OCI-LY7 (cell line): ENCODE results near the gene NSMF. TPM values are rescaled to one million over a fixed set of nuclear protein-coding genes. Genes with fewer than 3 reads are reported as not detected.

Source experiments
- BruUV-seq: library from RNA; stranded (reverse); fragments of 400-500 nt; replicated peaks from 2 replicates; lab custom pipeline; 2021; lab: Mats Ljungman, UMichigan
- CTCF ChIA-PET: fragments of 300-600 bp; sonication (Branson Sonifier 250); formaldehyde crosslinking; loops from one replicate; lab custom pipeline; 2022; ENCODE audit warnings: antibody characterized with exemption; ENCODE audit not compliant: unreplicated experiment; lab: Charles Lee
- POLR2A ChIA-PET: fragments of 300-600 bp; sonication (Branson Sonifier 250); formaldehyde crosslinking; loops from one replicate; lab custom pipeline; 2022; ENCODE audit warnings: antibody characterized with exemption; lab: Charles Lee
- DNase-seq: peaks from one replicate; pipeline ENCODE4 v3.0.0-alpha.2; 2015; ENCODE audit warnings: low spot score
- H2AFZ ChIP-seq: fragments of 200-600 bp; sonication (generic), shearing (Covaris generic); 2 replicates; pipeline ENCODE4 v1.6.1; 2014; ENCODE audit warnings: mild to moderate bottlenecking, antibody characterized with exemption, low read length, moderate library complexity
- H3K27ac ChIP-seq: fragments of 200-600 bp; sonication (generic); 2 replicates; pipeline ENCODE4 v1.5.1; 2014; ENCODE audit warnings: mixed run types, low read depth, mild to moderate bottlenecking, moderate library complexity, low read length, inconsistent platforms; ENCODE audit not compliant: poor library complexity, severe bottlenecking
- H3K36me3 ChIP-seq: fragments of 200-600 bp; sonication (generic); 2 replicates; pipeline ENCODE4 v1.6.1; 2014; ENCODE audit warnings: mild to moderate bottlenecking, antibody characterized with exemption, low read length, moderate library complexity, mixed read lengths; ENCODE audit not compliant: insufficient read depth
- H3K4me1 ChIP-seq: fragments of 200-600 bp; sonication (generic); 2 replicates; pipeline ENCODE4 v1.5.1; 2014; ENCODE audit warnings: mild to moderate bottlenecking, low read length; ENCODE audit not compliant: insufficient read depth, poor library complexity, severe bottlenecking
- H3K4me2 ChIP-seq: fragments of 200-600 bp; sonication (generic); 2 replicates; pipeline ENCODE4 v1.6.1; 2014; ENCODE audit warnings: mild to moderate bottlenecking, low read length
- H3K4me3 ChIP-seq: fragments of 200-600 bp; sonication (generic); 2 replicates; pipeline ENCODE4 v1.5.1; 2014; ENCODE audit warnings: mild to moderate bottlenecking, low read depth, low read length; ENCODE audit not compliant: poor library complexity, severe bottlenecking
- H3K79me2 ChIP-seq: fragments of 200-600 bp; sonication (generic); 2 replicates; pipeline ENCODE4 v1.6.1; 2016; ENCODE audit warnings: low read depth, mild to moderate bottlenecking, low read length, moderate library complexity, mixed read lengths; ENCODE audit not compliant: insufficient read depth
- H3K9me2 ChIP-seq: fragments of 200-600 bp; sonication (generic); 2 replicates; pipeline ENCODE4 v1.6.1; 2016; ENCODE audit warnings: mild to moderate bottlenecking, low read length, mixed read lengths; ENCODE audit not compliant: insufficient read depth
- H3K9me3 ChIP-seq: fragments of 200-600 bp; sonication (generic); 2 replicates; pipeline ENCODE4 v1.6.1; 2014; ENCODE audit warnings: mild to moderate bottlenecking, mixed run types, low read length, mixed read lengths
- H4K20me1 ChIP-seq: fragments of 200-600 bp; sonication (generic); 2 replicates; pipeline ENCODE4 v1.6.1; 2014; ENCODE audit warnings: mild to moderate bottlenecking, antibody characterized with exemption, low read length, moderate library complexity, mixed read lengths; ENCODE audit not compliant: insufficient read depth
- CTCF ChIP-seq: fragments of 200-600 bp; sonication (generic); conservative IDR thresholded peaks from 2 replicates; pipeline ENCODE4 v1.5.1; 2014; ENCODE audit warnings: mild to moderate bottlenecking, antibody characterized with exemption, low read length, moderate library complexity, mixed read lengths
- EZH2phosphoT487 ChIP-seq: fragments of 200-600 bp; sonication (generic); IDR thresholded peaks from 2 replicates; pipeline ENCODE4 v1.6.1; 2018; ENCODE audit warnings: low read depth, borderline replicate concordance, mild to moderate bottlenecking, mixed run types, antibody characterized with exemption, low read length, moderate library complexity, mixed read lengths
- intact Hi-C: fragments of 100-400 bp; cut with micrococcal nuclease; formaldehyde crosslinking; loops from one replicate; pipeline ENCODE4 v1.10.0; 2022; ENCODE audit not compliant: unreplicated experiment
- total RNA-seq, 2 experiments: library from RNA; depleted of rRNA in 1 of 2; stranded (reverse); fragments of >200 nt in 1 of 2; shearing (Covaris generic) in 1 of 2; gene quantifications; 2 replicates each; pipeline ENCODE4 v1.2.3, GENCODE V29; 2014 to 2022

Gene NSMF
- total RNA-seq, 2 experiments from 2014 or later: 20.3 to 29.8 TPM

- ChIA-PET CTCF (no interaction called here), POLR2A (no interaction called here)
- no peak for DNase-seq
- Histone ChIP-seq H3K79me2 (no peaks in the 10 kb centered on the region), H3K4me1 (no peaks in the 10 kb centered on the region), H3K9me3 (no peaks in the 10 kb centered on the region), H3K36me3 (no peaks in the 10 kb centered on the region), H2AFZ (no peak overlapping the region), H3K9me2 (no peaks in the 10 kb centered on the region), H3K27ac (no peak overlapping the region), H4K20me1 (no peaks in the 10 kb centered on the region), H3K4me2 (no peak overlapping the region), H3K4me3 (no peak overlapping the region)
- BruUV-seq: no TSS peak
- no peak for TF ChIP-seq EZH2phosphoT487
- no peak for TF ChIP-seq CTCF
- intact Hi-C loops: no loop called here
Measured at GRCh38 chr9:137493364-137494103, 34.4 kb upstream of the NSMF start.

GRCh38 chr9:137492464-137493363 lies 33.6 kb upstream of the NSMF start:
- no peak overlapping the region for H2AFZ ChIP-seq
- ChIA-PET CTCF (no interaction called here), POLR2A (interaction anchor here (0.6 kb wide), 1 partner anchor 21 kb away, joined by 4 read pairs; no protein-coding TSS in a partner anchor)
- H3K9me3 ChIP-seq: no peaks in the 10 kb centered on the region
- H3K4me2 ChIP-seq: no peak overlapping the region
- no peak for TF ChIP-seq CTCF
- no peak for TF ChIP-seq EZH2phosphoT487
- BruUV-seq: no TSS peak
- H4K20me1 ChIP-seq: no peaks in the 10 kb centered on the region
- H3K36me3 ChIP-seq: no peaks in the 10 kb centered on the region
- H3K9me2 ChIP-seq: no peaks in the 10 kb centered on the region
- no peaks in the 10 kb centered on the region for H3K4me1 ChIP-seq
- no peak overlapping the region for H3K4me3 ChIP-seq
- H3K27ac ChIP-seq: no peak overlapping the region
- peak; percentile 89 for DNase-seq
- H3K79me2 ChIP-seq: no peaks in the 10 kb centered on the region
- intact Hi-C loops: no loop called here
